Neural progenitor cell (in vitro differentiated cells): Measurements from ENCODE around the gene NDOR1. TPM values are rescaled to one million over a fixed set of nuclear protein-coding genes. Genes with fewer than 3 reads are reported as not detected.

Experiments
- DNase-seq: peaks from one replicate; pipeline ENCODE4 v3.0.0-alpha.2; 2016; ENCODE audit warnings: low spot score
- H2AFZ ChIP-seq: fragments of 200-600 bp; sonication (generic); replicated peaks from 2 replicates; pipeline ENCODE4 v1.6.1; 2016; ENCODE audit warnings: antibody characterized with exemption
- H3F3A ChIP-seq: fragments of 200-600 bp; sonication (generic); 2 replicates; pipeline ENCODE4 v1.6.1; 2016; ENCODE audit warnings: antibody characterized with exemption, low read depth
- H3K27ac ChIP-seq: fragments of 200-600 bp; sonication (generic); 2 replicates; pipeline ENCODE4 v1.5.1; 2016; ENCODE audit warnings: mild to moderate bottlenecking
- H3K27me3 ChIP-seq: fragments of 200-600 bp; sonication (generic); 2 replicates; pipeline ENCODE4 v1.6.1; 2016; ENCODE audit warnings: mild to moderate bottlenecking, moderate library complexity
- H3K36me3 ChIP-seq: fragments of 200-600 bp; sonication (generic); 2 replicates; pipeline ENCODE4 v1.5.1; 2016
- H3K4me1 ChIP-seq: fragments of 200-600 bp; sonication (generic); 2 replicates; pipeline ENCODE4 v1.6.1; 2016; ENCODE audit warnings: mixed run types
- H3K4me2 ChIP-seq: fragments of 200-600 bp; sonication (generic); 2 replicates; pipeline ENCODE4 v1.6.1; 2016
- H3K4me3 ChIP-seq: fragments of 200-600 bp; sonication (generic); 2 replicates; pipeline ENCODE4 v1.5.1; 2016
- H3K79me2 ChIP-seq: fragments of 200-600 bp; sonication (generic); 2 replicates; pipeline ENCODE4 v1.6.1; 2016; ENCODE audit warnings: low read depth
- H3K9ac ChIP-seq: fragments of 200-600 bp; sonication (generic); 2 replicates; pipeline ENCODE4 v1.6.1; 2016
- H3K9me3 ChIP-seq: fragments of 200-600 bp; sonication (generic); 2 replicates; pipeline ENCODE4 v1.5.1; 2016; ENCODE audit warnings: low read depth
- H4K20me1 ChIP-seq: fragments of 200-600 bp; sonication (generic); 2 replicates; pipeline ENCODE4 v1.6.1; 2016; ENCODE audit warnings: low read depth
- H3K27ac Mint-ChIP-seq: 3 replicates; pipeline ENCODE4 v1.8.0; 2021; ENCODE audit warnings: mixed read lengths
- H3K27me3 Mint-ChIP-seq: 2 replicates; pipeline ENCODE4 v1.8.0; 2022; ENCODE audit warnings: low read depth, mild to moderate bottlenecking, inconsistent platforms, moderate library complexity, mixed read lengths; ENCODE audit not compliant: insufficient read depth
- H3K36me3 Mint-ChIP-seq: 3 replicates; pipeline ENCODE4 v1.8.0; 2021; ENCODE audit warnings: mixed read lengths
- H3K4me1 Mint-ChIP-seq: 3 replicates; pipeline ENCODE4 v1.8.0; 2021; ENCODE audit warnings: mixed read lengths
- H3K4me3 Mint-ChIP-seq: 3 replicates; pipeline ENCODE4 v1.8.0; 2021; ENCODE audit warnings: mild to moderate bottlenecking, moderate library complexity, mixed read lengths
- H3K9me3 Mint-ChIP-seq: 3 replicates; pipeline ENCODE4 v1.8.0; 2020; ENCODE audit warnings: mixed read lengths
- CTCF ChIP-seq: fragments of 200-600 bp; sonication (generic); IDR thresholded peaks from 2 replicates; pipeline ENCODE4 v1.5.1; 2017; ENCODE audit warnings: antibody characterized with exemption, mild to moderate bottlenecking
- EZH2 ChIP-seq: fragments of 200-600 bp; sonication (generic); IDR thresholded peaks from 2 replicates; pipeline ENCODE4 v1.6.1; 2017; ENCODE audit warnings: antibody characterized with exemption, mild to moderate bottlenecking, moderate library complexity
- EZH2phosphoT487 ChIP-seq: fragments of 200-600 bp; sonication (generic); IDR thresholded peaks from 2 replicates; pipeline ENCODE4 v1.6.1; 2017; ENCODE audit warnings: antibody characterized with exemption
- total RNA-seq: library from RNA; depleted of rRNA; stranded (reverse); fragments of >200 nt; gene quantifications from 2 replicates; pipeline ENCODE4 v1.2.3, GENCODE V29; 2015; ENCODE audit warnings: low replicate concordance

The NDOR1 gene
- total RNA-seq, 1 donor from 2014 or later = 5.1 TPM

DNA sequence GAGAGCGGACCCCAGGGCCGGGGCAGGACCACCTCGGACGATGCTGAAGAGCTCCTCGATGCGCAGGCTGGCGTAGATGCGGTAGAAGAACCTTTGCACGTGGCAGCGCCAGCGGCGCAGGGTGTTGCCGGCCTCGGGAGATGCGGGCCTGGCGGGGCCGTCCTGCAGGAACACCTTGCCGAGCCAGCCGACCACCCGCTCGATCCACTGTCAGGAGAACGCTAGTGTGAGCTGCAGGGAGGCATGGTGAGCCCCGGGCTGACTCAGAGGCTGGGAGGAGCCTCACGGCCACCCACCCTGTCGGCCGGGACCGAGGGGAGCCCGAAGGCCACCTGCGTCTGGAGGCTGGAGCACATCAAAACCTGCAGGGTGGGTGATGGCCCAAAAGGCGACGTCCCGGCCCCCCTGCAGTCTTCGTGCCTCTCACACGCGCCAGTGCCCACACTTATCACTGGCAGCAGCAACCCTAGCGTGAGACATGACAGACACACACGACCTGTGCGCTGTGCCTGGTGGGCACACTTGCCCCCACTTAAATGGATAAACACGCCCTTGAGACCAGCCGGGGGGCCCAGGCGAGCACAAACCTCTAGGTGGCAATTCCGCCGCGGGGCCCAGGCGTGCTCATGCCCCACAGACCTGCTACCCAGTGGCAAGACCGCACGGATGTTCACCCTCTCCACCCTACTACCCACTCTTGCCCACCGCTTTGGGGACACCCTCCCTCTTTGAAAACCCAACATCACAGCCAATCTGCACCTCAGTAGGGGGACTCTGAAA lies 20.4 kb upstream of the NDOR1 start:
- Histone ChIP-seq H4K20me1 (peaks cover 10% of the 10 kb centered on the region), H3K9me3 (no peaks in the 10 kb centered on the region), H3K4me3 (no peak overlapping the region), H2AFZ (no peak overlapping the region), H3K27ac (no peak overlapping the region), H3K36me3 (no peaks in the 10 kb centered on the region), H3K4me2 (no peak overlapping the region), H3K4me1 (peaks cover 5% of the 10 kb centered on the region), H3F3A (peaks cover 10% of the 10 kb centered on the region), H3K79me2 (peaks cover 23% of the 10 kb centered on the region), H3K27me3 (no peaks in the 10 kb centered on the region), H3K9ac (no peak overlapping the region)
- no peak for TF ChIP-seq CTCF
- no peak for TF ChIP-seq EZH2
- TF ChIP-seq EZH2phosphoT487 = no peak
- H3K9me3 Mint-ChIP-seq = no peaks in the 10 kb centered on the region
- peaks cover 21% of the 10 kb centered on the region for H3K4me1 Mint-ChIP-seq
- peaks cover 3% of the 10 kb centered on the region for H3K27me3 Mint-ChIP-seq
- no peak overlapping the region for H3K27ac Mint-ChIP-seq
- no peak for DNase-seq
- H3K4me3 Mint-ChIP-seq = no peak overlapping the region
- peaks cover 3% of the 10 kb centered on the region for H3K36me3 Mint-ChIP-seq

DNA sequence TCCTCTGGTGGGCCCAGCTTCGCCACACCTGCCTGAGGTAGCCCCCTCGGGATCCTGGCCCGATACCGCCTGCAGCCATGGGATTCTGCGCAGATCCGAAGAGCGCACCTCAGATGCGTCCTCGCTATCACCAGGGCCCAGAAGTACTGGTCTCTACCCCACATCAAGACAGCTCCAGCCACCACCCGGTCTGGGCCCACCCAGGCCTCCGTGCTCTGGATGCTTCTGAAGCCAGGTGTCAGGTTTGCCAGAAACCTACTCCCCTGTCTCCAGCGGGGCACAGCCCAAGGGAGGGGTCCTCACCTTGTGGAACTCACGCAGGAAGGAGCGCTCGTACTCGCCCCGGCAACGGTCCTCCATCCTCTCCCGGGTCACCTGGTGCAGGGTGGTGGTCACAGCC lies 19.6 kb upstream of the NDOR1 start:
- peaks cover 10% of the 10 kb centered on the region for H4K20me1 ChIP-seq
- no peak overlapping the region for H3K4me2 ChIP-seq
- H3K79me2 ChIP-seq = peaks cover 23% of the 10 kb centered on the region
- no peak for TF ChIP-seq CTCF
- TF ChIP-seq EZH2phosphoT487 = no peak
- no peak for TF ChIP-seq EZH2
- no peak overlapping the region for H2AFZ ChIP-seq
- H3K27me3 ChIP-seq = no peaks in the 10 kb centered on the region
- Mint-ChIP-seq H3K9me3 (no peaks in the 10 kb centered on the region), H3K36me3 (peaks cover 3% of the 10 kb centered on the region), H3K4me1 (peaks cover 25% of the 10 kb centered on the region), H3K4me3 (peak overlapping the region; percentile 95), H3K27me3 (peaks cover 3% of the 10 kb centered on the region), H3K27ac (no peak overlapping the region)
- peaks cover 5% of the 10 kb centered on the region for H3K4me1 ChIP-seq
- H3K9me3 ChIP-seq = no peaks in the 10 kb centered on the region
- no peak overlapping the region for H3K9ac ChIP-seq
- DNase-seq = no peak
- H3F3A ChIP-seq = peaks cover 10% of the 10 kb centered on the region
- no peak overlapping the region for H3K27ac ChIP-seq
- no peaks in the 10 kb centered on the region for H3K36me3 ChIP-seq
- H3K4me3 ChIP-seq = no peak overlapping the region

GRCh38 chr9:137186385-137186784 lies 19.1 kb upstream of the NDOR1 start:
- no peak overlapping the region for H3K4me3 ChIP-seq
- H3K79me2 ChIP-seq = peaks cover 23% of the 10 kb centered on the region
- peaks cover 10% of the 10 kb centered on the region for H4K20me1 ChIP-seq
- no peak for TF ChIP-seq EZH2
- TF ChIP-seq EZH2phosphoT487 = no peak
- TF ChIP-seq CTCF = no peak
- Mint-ChIP-seq H3K4me3 (peak overlapping the region; percentile 95), H3K4me1 (peaks cover 25% of the 10 kb centered on the region), H3K27ac (no peak overlapping the region), H3K27me3 (peaks cover 3% of the 10 kb centered on the region), H3K36me3 (peaks cover 3% of the 10 kb centered on the region), H3K9me3 (no peaks in the 10 kb centered on the region)
- H3K27ac ChIP-seq = no peak overlapping the region
- no peaks in the 10 kb centered on the region for H3K27me3 ChIP-seq
- peaks cover 10% of the 10 kb centered on the region for H3F3A ChIP-seq
- no peaks in the 10 kb centered on the region for H3K36me3 ChIP-seq
- no peak overlapping the region for H2AFZ ChIP-seq
- H3K9me3 ChIP-seq = no peaks in the 10 kb centered on the region
- no peak overlapping the region for H3K4me2 ChIP-seq
- no peak for DNase-seq
- peaks cover 5% of the 10 kb centered on the region for H3K4me1 ChIP-seq
- no peak overlapping the region for H3K9ac ChIP-seq
